T-helper 1 cell treated with Interleukin-12 subunit alpha and Interleukin-12 subunit beta and Interleukin-4 antibody, amounts not matched to agents 30 μg/mL and 1 μg/mL, for 36 hours (primary cell): ENCODE data around the gene NCBP2L.

Experiments used
- H3K27ac Mint-ChIP-seq: one replicate; pipeline ENCODE4 v1.8.0; 2021; ENCODE audit warnings: mild to moderate bottlenecking, mixed read lengths
- H3K27me3 Mint-ChIP-seq: one replicate; pipeline ENCODE4 v1.8.0; 2021; ENCODE audit warnings: low read depth, mixed read lengths
- H3K36me3 Mint-ChIP-seq: one replicate; pipeline ENCODE4 v1.8.0; 2021; ENCODE audit warnings: low read depth, mixed read lengths
- H3K4me1 Mint-ChIP-seq: one replicate; pipeline ENCODE4 v1.8.0; 2021; ENCODE audit warnings: low read depth, mixed read lengths
- H3K4me3 Mint-ChIP-seq: one replicate; pipeline ENCODE4 v1.8.0; 2021; ENCODE audit warnings: mild to moderate bottlenecking, moderate library complexity, mixed read lengths
- H3K9me3 Mint-ChIP-seq: one replicate; pipeline ENCODE4 v1.8.0; 2021; ENCODE audit warnings: mixed read lengths

Gene NCBP2L

DNA sequence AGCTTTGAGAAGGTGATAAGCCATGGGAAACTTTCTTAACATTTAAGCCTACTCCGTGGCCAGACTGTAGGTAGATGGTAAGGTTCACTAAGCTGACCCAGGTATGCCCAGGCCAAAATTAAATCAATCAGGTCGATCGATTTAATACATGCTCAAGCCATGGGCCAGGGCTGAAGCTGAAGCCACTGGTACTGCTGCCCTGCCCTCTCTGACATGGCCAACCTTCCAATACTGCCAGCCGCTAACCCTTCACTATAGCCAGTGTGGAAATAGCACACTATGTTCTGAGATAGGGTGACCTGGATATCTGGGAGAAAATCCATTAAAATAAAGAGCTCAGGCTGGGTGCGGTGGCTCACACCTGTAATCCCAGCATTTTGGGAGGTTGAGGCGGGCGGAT lies 33.5 kb upstream of the NCBP2L start:
- Mint-ChIP-seq H3K27me3 (no peaks in the 10 kb centered on the region), H3K9me3 (no peaks in the 10 kb centered on the region), H3K4me1 (peaks cover 12% of the 10 kb centered on the region), H3K27ac (no peak overlapping the region), H3K36me3 (peaks cover 2% of the 10 kb centered on the region), H3K4me3 (no peak overlapping the region)

DNA sequence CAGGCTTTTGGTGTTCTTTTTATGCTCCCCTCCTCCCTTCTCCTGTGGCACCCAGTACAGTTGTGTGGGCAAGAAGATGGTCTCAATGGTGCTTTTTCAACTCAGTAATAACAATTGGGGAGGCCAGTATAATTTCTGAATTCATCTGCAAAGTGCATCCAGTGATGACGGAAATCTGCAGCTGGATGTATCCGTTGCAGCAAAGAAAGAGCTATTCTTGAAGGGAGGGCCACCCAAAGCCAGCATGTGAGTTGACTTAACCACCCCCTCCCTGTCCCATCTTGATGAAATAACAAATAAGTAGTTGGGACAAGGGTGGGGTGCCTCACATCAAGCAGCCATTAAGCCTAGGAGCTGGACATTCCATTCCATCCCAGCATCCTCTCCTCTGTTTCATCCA lies 32.7 kb upstream of the NCBP2L start:
- peaks cover 2% of the 10 kb centered on the region for H3K36me3 Mint-ChIP-seq

DNA sequence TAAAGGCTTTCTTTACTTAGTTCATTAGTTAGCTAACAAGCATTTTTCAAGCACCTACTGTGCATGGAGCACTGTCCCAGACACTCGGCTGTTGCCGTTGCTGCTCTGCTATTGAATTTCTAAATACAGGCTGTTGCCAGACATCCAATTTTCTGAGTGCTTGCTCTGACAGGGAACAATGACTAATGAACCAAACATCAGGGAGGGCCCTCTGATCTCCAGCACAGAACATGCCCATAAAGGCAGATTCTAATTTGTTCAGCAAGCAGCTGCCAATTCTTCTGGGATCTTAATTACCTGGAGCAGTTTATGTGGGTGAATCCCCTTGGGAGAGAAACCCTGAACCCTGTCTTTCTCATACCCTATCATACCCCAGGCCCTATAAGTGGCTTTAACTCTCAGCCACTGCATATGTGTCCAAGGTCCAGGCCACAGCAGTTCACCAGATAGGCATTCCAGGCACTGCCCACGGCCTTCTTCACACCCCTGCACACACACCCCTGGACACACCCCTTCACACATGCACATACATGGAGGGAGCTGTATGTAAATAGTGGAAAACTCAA lies 29.9 kb upstream of the NCBP2L start:
- no peak overlapping the region for H3K4me3 Mint-ChIP-seq
- no peaks in the 10 kb centered on the region for H3K36me3 Mint-ChIP-seq

More for the DNA sequence above, 32.7 kb upstream of the NCBP2L start:
- Mint-ChIP-seq H3K27ac (no peak overlapping the region), H3K27me3 (no peaks in the 10 kb centered on the region), H3K9me3 (no peaks in the 10 kb centered on the region), H3K4me3 (no peak overlapping the region), H3K4me1 (peaks cover 12% of the 10 kb centered on the region)

DNA sequence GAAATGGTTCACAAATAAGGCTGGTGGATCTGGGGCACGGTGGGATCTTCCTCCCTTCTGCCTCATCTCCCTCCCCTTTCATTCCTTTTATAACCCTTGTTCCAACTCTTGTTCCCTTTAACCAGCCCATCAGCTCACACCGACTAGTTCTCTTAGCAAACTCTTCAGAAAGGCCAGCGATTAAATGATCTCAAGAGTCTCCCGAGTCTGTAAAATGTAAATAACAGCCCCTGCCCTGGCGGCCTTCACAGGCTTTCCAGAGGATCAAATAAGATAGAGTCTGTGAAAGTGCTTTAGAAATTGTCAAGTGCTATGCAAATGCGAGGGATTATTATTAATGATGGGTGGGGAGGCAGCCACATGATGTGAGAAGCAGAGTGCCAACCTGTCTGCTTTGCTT lies 29.0 kb upstream of the NCBP2L start:
- H3K27ac Mint-ChIP-seq, result no peak overlapping the region
- no peaks in the 10 kb centered on the region for H3K9me3 Mint-ChIP-seq
- H3K27me3 Mint-ChIP-seq, result no peaks in the 10 kb centered on the region
- H3K4me1 Mint-ChIP-seq, result no peaks in the 10 kb centered on the region
- H3K4me3 Mint-ChIP-seq, result no peak overlapping the region
- H3K36me3 Mint-ChIP-seq, result no peaks in the 10 kb centered on the region

More for the DNA sequence above, 29.9 kb upstream of the NCBP2L start:
- H3K27me3 Mint-ChIP-seq, result no peaks in the 10 kb centered on the region
- peaks cover under 1% of the 10 kb centered on the region for H3K4me1 Mint-ChIP-seq
- no peaks in the 10 kb centered on the region for H3K9me3 Mint-ChIP-seq
- H3K27ac Mint-ChIP-seq, result no peak overlapping the region

DNA sequence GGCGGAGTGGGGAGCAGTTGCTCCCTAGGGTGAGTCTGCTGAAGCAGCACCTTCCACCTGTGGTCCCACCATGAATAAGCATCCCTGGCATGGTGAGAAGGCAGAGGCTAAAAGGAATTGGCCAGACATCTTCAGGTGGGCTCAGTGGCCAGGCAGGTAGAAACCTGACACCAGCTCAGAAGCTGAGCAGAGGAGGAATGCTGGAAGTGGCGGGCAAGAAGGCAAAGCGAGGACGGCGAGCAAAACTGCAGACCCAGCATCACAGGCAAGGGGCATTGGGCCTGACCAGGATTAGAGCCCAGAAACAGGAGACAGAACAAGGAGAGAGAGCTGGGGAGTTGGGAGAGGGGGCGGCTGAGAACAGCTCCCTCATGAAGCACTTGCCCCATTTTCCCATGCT lies 27.3 kb upstream of the NCBP2L start:
- H3K4me3 Mint-ChIP-seq, result no peak overlapping the region
- H3K27ac Mint-ChIP-seq, result no peak overlapping the region
- H3K27me3 Mint-ChIP-seq, result no peaks in the 10 kb centered on the region
- no peaks in the 10 kb centered on the region for H3K4me1 Mint-ChIP-seq
- no peaks in the 10 kb centered on the region for H3K36me3 Mint-ChIP-seq
- no peaks in the 10 kb centered on the region for H3K9me3 Mint-ChIP-seq

DNA sequence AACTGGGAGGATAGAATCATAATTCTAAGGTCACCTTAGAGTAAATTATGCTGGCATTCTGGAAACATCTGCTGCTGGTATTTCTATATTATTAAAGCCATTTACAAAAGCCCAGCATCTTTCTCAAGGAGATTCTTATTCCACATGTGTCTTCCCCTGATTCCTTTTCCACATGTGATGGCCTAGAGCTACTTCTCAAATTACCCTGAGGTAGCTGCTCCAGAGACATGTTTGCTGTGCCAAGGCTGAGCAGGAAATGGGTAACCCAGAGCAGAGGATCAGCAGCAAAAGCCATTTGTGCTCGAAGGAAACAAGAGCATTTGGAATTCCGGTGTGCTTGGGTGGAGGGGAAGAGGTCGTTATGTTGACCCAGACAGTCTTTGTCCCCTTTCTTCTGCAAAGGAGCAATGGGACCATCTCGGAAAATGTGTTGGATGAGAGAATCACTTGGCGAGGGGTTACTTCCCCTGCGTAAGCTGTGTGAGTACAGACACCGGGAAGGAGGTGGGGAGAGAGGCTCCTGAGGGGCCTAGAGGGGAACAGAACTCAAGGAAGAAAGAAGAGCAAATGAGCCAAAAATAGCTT lies 26.6 kb upstream of the NCBP2L start:
- no peaks in the 10 kb centered on the region for H3K27me3 Mint-ChIP-seq
- H3K27ac Mint-ChIP-seq, result no peak overlapping the region
- H3K9me3 Mint-ChIP-seq, result no peaks in the 10 kb centered on the region
- no peak overlapping the region for H3K4me3 Mint-ChIP-seq
- no peaks in the 10 kb centered on the region for H3K36me3 Mint-ChIP-seq
- H3K4me1 Mint-ChIP-seq, result no peaks in the 10 kb centered on the region

DNA sequence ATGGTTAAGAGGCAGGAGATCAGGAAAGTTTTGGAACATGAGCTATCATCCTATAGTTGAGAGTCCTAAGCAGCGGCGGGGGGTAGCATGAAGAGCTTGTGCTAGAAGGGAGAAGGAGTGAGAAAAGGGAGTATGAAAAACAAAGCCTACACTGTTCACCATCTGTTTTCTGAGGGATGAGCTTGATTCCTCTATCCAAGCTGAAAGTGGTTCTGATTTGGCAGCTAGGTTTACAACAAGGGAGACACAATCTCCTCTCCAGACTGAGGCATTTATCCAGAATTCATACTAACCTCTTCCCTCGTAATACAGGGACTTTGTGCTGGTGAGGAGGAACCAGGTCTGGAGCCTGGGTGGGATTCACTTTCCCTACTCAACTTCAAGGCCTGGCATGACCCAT lies 25.5 kb upstream of the NCBP2L start:
- H3K36me3 Mint-ChIP-seq, result no peaks in the 10 kb centered on the region
- H3K4me3 Mint-ChIP-seq, result no peak overlapping the region
- no peaks in the 10 kb centered on the region for H3K9me3 Mint-ChIP-seq
- no peaks in the 10 kb centered on the region for H3K27me3 Mint-ChIP-seq
- H3K4me1 Mint-ChIP-seq, result no peaks in the 10 kb centered on the region
- H3K27ac Mint-ChIP-seq, result no peak overlapping the region

DNA sequence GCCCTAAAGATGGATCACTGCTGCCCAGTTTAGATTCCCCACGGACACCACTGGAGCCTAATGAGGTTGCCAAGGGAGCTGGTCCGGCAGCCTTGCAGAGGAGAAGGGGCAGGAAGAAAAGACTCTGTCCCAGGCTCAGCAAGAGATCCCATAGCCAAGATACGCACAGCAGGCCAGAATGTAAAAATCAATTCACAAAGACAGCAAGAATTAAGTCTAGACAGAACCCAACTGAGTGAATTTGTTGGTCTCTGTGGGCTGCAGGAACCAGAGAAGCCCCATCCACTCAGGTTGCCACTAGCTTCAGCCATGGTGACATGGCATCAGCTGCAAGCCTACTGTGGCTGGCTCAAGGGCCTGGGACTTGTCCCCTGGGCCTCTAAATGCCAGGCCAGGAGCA lies 24.8 kb upstream of the NCBP2L start:
- H3K9me3 Mint-ChIP-seq, result no peaks in the 10 kb centered on the region
- no peak overlapping the region for H3K27ac Mint-ChIP-seq
- no peaks in the 10 kb centered on the region for H3K4me1 Mint-ChIP-seq
- H3K36me3 Mint-ChIP-seq, result no peaks in the 10 kb centered on the region
- H3K27me3 Mint-ChIP-seq, result no peaks in the 10 kb centered on the region
- H3K4me3 Mint-ChIP-seq, result no peak overlapping the region

DNA sequence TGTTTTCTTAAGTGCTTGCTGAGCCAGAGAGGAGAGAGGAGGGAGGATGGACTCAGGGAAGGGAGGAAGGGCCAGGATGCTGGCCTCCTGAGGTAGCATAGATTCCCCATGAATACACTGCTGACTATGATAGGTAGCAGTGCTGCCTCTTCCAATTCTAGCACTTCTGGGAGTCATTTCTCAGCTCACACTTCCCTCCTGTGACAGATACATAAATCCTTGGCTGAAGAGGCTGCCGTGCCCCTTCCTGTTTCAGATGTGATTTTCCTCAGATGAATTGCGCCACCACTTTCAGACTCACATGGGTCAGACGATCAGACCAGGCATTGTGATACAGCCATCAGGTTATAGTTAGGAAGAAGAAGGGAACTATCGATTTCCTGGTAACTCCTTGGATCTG lies 24.3 kb upstream of the NCBP2L start:
- H3K27ac Mint-ChIP-seq, result no peak overlapping the region
- H3K27me3 Mint-ChIP-seq, result no peaks in the 10 kb centered on the region
- H3K9me3 Mint-ChIP-seq, result no peaks in the 10 kb centered on the region
- no peaks in the 10 kb centered on the region for H3K4me1 Mint-ChIP-seq
- H3K36me3 Mint-ChIP-seq, result no peaks in the 10 kb centered on the region
- no peak overlapping the region for H3K4me3 Mint-ChIP-seq

DNA sequence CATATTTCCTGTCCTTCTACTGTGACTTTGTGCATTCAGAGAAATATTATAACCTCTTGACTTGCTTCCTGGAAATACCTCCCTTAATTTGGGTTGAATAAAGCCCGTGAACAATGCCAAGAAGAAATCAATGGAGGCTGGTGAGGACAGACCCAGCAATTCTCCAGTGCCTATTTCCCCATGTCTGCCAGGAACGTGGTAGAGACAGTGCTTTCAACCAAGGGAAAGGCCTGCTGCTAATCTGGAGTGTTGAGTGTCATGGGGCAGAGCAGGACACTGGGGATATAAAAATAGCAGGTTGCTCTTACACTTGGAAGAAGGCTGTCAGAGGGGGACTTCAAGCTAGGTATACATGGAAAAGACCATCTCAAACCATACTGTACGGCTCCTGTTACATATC lies 21.8 kb upstream of the NCBP2L start:
- no peak overlapping the region for H3K4me3 Mint-ChIP-seq

DNA sequence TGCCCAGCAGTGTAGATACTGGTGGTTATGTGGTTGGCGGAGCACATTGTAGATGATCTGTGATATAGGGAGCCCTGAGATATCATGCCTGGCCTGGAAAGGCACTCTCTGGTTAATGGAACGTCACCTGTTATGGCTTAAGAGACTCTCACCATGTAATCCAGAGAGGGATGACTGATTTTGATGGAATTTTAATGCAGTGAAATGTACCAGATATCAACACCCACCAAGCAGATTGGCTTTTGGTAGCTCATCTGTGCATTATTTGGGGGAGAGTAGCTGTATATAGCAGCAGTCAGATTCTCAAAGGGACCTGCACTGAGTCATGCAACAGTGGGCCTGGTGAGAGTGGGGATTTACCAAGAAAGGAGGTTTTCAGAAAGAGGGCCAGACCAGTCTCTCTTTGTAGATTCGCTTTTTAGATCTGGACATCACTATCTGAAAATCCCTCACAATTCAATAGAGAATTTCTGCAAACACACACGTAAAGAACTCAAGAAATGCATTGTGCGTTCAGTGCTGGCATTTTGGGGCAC lies 19.2 kb upstream of the NCBP2L start:
- H3K9me3 Mint-ChIP-seq, result no peaks in the 10 kb centered on the region
- H3K27me3 Mint-ChIP-seq, result no peaks in the 10 kb centered on the region
- H3K36me3 Mint-ChIP-seq, result no peaks in the 10 kb centered on the region
- H3K4me1 Mint-ChIP-seq, result no peaks in the 10 kb centered on the region
- no peak overlapping the region for H3K4me3 Mint-ChIP-seq
- no peak overlapping the region for H3K27ac Mint-ChIP-seq

More for the DNA sequence above, 21.8 kb upstream of the NCBP2L start:
- no peaks in the 10 kb centered on the region for H3K27me3 Mint-ChIP-seq
- H3K36me3 Mint-ChIP-seq, result no peaks in the 10 kb centered on the region
- H3K4me1 Mint-ChIP-seq, result no peaks in the 10 kb centered on the region
- no peak overlapping the region for H3K27ac Mint-ChIP-seq
- H3K9me3 Mint-ChIP-seq, result no peaks in the 10 kb centered on the region

DNA sequence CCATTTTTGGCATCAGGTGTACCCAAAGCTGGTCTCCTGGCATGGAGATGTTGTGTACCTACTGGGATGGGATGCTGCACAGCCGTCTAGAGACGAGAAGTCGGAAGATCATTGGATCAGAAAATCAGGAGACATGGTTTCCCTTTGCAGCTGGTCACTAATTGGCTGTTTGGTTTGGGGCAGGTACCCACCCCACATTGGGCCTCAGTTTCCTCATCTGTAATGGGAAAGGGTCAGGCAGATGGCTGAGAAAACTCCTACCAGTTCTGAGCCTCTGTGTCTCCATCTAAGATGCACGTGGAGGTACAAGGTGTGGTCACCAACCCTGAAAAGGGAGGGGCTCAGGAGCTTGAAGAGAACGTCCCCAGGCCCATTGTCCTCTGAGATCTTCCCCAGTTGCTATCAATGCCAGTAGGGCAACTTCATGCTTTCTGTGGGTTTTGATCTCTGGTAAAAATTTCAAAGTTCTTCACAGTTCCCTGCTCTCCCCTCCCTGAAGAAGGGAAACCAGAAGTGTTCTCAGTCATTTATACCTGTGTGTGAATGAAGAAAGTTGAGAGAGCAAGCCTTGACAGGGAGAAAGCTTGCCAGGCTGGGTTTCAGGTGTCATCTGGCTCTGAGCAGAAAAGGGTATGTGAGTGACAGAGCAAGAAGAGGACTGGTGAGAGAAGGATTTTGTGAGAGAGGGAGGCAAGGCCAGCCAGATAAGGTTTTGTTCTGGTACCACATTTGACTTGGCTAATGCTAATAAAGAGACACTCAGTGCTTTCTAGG lies 17.0 kb upstream of the NCBP2L start:
- Mint-ChIP-seq H3K9me3 (no peaks in the 10 kb centered on the region), H3K4me3 (no peak overlapping the region), H3K4me1 (no peaks in the 10 kb centered on the region), H3K27me3 (no peaks in the 10 kb centered on the region), H3K36me3 (no peaks in the 10 kb centered on the region), H3K27ac (no peak overlapping the region)

DNA sequence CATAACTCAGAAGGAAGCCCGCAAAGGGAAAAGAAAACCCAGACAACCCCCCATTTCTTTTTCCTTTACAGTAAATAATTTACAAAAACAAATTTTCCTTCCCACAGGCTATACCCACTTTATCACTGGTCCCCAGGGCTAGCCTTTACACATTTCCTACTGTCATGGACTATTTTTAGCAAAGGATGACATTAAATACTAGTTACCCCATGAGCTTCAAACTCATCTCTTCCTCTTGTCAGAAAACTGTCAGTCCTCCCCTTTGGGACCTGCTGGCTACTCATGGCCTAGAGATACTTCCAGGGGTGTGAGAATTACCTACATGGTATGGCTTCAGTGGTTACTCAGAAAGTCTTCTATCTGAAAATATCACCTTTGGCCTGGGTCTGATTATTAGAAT lies 13.9 kb upstream of the NCBP2L start:
- no peaks in the 10 kb centered on the region for H3K27me3 Mint-ChIP-seq
- no peaks in the 10 kb centered on the region for H3K36me3 Mint-ChIP-seq
- no peak overlapping the region for H3K4me3 Mint-ChIP-seq
- H3K9me3 Mint-ChIP-seq, result no peaks in the 10 kb centered on the region
- H3K4me1 Mint-ChIP-seq, result no peaks in the 10 kb centered on the region
- H3K27ac Mint-ChIP-seq, result no peak overlapping the region

DNA sequence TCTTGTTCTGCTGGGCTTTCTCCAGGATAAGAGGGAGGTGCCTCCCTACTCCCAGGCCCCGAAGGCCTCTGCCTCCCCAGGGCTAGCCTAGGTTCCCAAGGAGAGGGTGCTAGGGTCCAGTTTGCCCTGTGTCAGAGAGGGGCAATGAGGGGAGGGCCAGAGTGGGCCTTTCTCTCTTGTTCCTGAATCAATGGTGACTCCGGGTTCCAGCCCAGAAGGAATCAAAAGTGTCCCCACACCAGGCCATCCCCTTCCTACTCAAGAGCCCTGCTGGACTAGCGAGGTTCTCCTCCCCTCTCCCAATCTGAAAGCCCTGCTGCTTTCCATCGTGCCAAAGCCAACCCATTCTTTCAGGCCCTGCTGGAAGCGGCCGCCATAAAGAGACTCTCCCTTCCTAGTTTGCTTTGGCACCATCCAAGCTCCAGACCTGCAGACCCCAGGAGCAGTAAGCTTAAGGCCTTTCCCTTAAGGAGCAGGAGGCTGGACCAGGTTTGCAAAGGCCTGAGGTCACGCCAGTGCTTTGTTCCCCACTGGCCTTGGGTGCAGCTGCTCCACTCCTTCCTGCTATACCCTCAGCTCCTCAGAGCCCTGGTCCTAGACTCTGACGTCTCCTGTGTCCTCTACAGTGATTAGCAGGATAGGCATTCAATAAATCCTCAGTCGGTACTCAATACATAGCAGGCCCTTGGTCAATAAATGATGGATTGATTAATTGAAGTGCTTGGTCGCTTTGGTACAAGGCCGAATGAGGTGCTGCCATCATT lies 12.5 kb upstream of the NCBP2L start:
- H3K27ac Mint-ChIP-seq, result no peak overlapping the region
- H3K4me1 Mint-ChIP-seq, result no peaks in the 10 kb centered on the region
- H3K9me3 Mint-ChIP-seq, result no peaks in the 10 kb centered on the region
- no peaks in the 10 kb centered on the region for H3K36me3 Mint-ChIP-seq
- no peak overlapping the region for H3K4me3 Mint-ChIP-seq
- no peaks in the 10 kb centered on the region for H3K27me3 Mint-ChIP-seq
